MM.1S (cell line): ENCODE results near the gene CDSN.
A peak's percentile ranks its signal among the peaks of the same experiment; 100 is the strongest.

ENCODE experiments used
- EZH2phosphoT487 ChIP-seq: fragments of 300-600 bp; sonication (generic); IDR thresholded peaks from 2 replicates; pipeline ENCODE4 v1.6.1; 2018; ENCODE audit warnings: antibody characterized with exemption, low read length
- TF ChIP-seq, protein P1 (sequence below): fragments of 300-600 bp; sonication (generic); IDR thresholded peaks from 2 replicates; pipeline ENCODE4 v1.5.1; 2016; ENCODE audit warnings: antibody characterized with exemption, low read length, mixed read lengths

GRCh38 chr6:31158863-31159855 lies 38.9 kb upstream of the CDSN start:
- TF ChIP-seq, protein P1, sequence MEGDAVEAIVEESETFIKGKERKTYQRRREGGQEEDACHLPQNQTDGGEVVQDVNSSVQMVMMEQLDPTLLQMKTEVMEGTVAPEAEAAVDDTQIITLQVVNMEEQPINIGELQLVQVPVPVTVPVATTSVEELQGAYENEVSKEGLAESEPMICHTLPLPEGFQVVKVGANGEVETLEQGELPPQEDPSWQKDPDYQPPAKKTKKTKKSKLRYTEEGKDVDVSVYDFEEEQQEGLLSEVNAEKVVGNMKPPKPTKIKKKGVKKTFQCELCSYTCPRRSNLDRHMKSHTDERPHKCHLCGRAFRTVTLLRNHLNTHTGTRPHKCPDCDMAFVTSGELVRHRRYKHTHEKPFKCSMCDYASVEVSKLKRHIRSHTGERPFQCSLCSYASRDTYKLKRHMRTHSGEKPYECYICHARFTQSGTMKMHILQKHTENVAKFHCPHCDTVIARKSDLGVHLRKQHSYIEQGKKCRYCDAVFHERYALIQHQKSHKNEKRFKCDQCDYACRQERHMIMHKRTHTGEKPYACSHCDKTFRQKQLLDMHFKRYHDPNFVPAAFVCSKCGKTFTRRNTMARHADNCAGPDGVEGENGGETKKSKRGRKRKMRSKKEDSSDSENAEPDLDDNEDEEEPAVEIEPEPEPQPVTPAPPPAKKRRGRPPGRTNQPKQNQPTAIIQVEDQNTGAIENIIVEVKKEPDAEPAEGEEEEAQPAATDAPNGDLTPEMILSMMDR, result peak; percentile 26
- no peak for TF ChIP-seq EZH2phosphoT487
